PC-9 (cell line): ENCODE data around the gene GPRIN3.

Experiments
- EZH2 ChIP-seq: fragments of 200-600 bp; sonication (generic); IDR thresholded peaks from 2 replicates; pipeline ENCODE4 v1.8.0; 2017; ENCODE audit warnings: antibody characterized with exemption, low read depth
- TF ChIP-seq, protein P1 (sequence below): fragments of 200-600 bp; sonication (generic); conservative IDR thresholded peaks from 2 replicates; pipeline ENCODE4 v1.6.1; 2017; ENCODE audit warnings: mixed run types, antibody characterized with exemption, mild to moderate bottlenecking, moderate library complexity

GRCh38 chr4:89270792-89271191 lies 36.8 kb downstream of the GPRIN3 start:
- no peak for TF ChIP-seq EZH2
- TF ChIP-seq, protein P1, sequence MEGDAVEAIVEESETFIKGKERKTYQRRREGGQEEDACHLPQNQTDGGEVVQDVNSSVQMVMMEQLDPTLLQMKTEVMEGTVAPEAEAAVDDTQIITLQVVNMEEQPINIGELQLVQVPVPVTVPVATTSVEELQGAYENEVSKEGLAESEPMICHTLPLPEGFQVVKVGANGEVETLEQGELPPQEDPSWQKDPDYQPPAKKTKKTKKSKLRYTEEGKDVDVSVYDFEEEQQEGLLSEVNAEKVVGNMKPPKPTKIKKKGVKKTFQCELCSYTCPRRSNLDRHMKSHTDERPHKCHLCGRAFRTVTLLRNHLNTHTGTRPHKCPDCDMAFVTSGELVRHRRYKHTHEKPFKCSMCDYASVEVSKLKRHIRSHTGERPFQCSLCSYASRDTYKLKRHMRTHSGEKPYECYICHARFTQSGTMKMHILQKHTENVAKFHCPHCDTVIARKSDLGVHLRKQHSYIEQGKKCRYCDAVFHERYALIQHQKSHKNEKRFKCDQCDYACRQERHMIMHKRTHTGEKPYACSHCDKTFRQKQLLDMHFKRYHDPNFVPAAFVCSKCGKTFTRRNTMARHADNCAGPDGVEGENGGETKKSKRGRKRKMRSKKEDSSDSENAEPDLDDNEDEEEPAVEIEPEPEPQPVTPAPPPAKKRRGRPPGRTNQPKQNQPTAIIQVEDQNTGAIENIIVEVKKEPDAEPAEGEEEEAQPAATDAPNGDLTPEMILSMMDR, result no peak
